Mesendoderm (in vitro differentiated cells): ENCODE measurements around the gene IL20.

Source experiments
- DNase-seq: peaks from one replicate; pipeline ENCODE4 v3.0.0; 2013
- H2AK5ac ChIP-seq: 2 replicates; pipeline ENCODE4 v1.6.1; 2013; ENCODE audit warnings: low read length, inconsistent platforms
- H2BK120ac ChIP-seq: 2 replicates; pipeline ENCODE4 v1.6.1; 2013; ENCODE audit warnings: low read depth, mild to moderate bottlenecking, low read length, moderate library complexity, mixed read lengths
- H2BK15ac ChIP-seq: replicated peaks from 2 replicates; pipeline ENCODE4 v1.6.1; 2013; ENCODE audit warnings: low read depth, mild to moderate bottlenecking, moderate library complexity
- H2BK5ac ChIP-seq: 2 replicates; pipeline ENCODE4 v1.6.1; 2013; ENCODE audit warnings: low read length, inconsistent platforms
- H3K18ac ChIP-seq: 2 replicates; pipeline ENCODE4 v1.6.1; 2013; ENCODE audit warnings: mild to moderate bottlenecking, low read length, mixed read lengths
- H3K23ac ChIP-seq: one replicate; pipeline ENCODE4 v1.6.1; 2013; ENCODE audit warnings: low read length
- H3K27ac ChIP-seq: 2 replicates; pipeline ENCODE4 v1.5.1; 2013; ENCODE audit warnings: low read depth, mild to moderate bottlenecking, inconsistent platforms, low read length, moderate library complexity
- H3K27me3 ChIP-seq: 2 replicates; pipeline ENCODE4 v1.6.1; 2013; ENCODE audit warnings: low read length, control low read depth, mild to moderate bottlenecking, inconsistent platforms; ENCODE audit not compliant: insufficient read depth, poor library complexity
- H3K36me3 ChIP-seq: 2 replicates; pipeline ENCODE4 v1.6.1; 2013; ENCODE audit warnings: low read length, inconsistent platforms; ENCODE audit not compliant: control insufficient read depth, insufficient read depth
- H3K4ac ChIP-seq: one replicate; pipeline ENCODE4 v1.6.1; 2013; ENCODE audit warnings: low read depth, mild to moderate bottlenecking, low read length, moderate library complexity
- H3K4me1 ChIP-seq: 2 replicates; pipeline ENCODE4 v1.6.1; 2013; ENCODE audit warnings: low read depth, low read length, inconsistent platforms; ENCODE audit not compliant: control insufficient read depth
- H3K4me2 ChIP-seq: 2 replicates; pipeline ENCODE4 v1.6.1; 2013; ENCODE audit warnings: low read length
- H3K4me3 ChIP-seq: 2 replicates; pipeline ENCODE4 v1.5.1; 2013; ENCODE audit warnings: mild to moderate bottlenecking, low read length
- H3K56ac ChIP-seq: one replicate; pipeline ENCODE4 v1.6.1; 2013; ENCODE audit warnings: low read length
- H3K79me1 ChIP-seq: 2 replicates; pipeline ENCODE4 v1.6.1; 2013; ENCODE audit warnings: low read length, inconsistent platforms
- H3K79me2 ChIP-seq: 2 replicates; pipeline ENCODE4 v1.6.1; 2013; ENCODE audit warnings: mild to moderate bottlenecking, low read length; ENCODE audit not compliant: control insufficient read depth, insufficient read depth
- H3K9ac ChIP-seq: 2 replicates; pipeline ENCODE4 v1.6.1; 2013; ENCODE audit warnings: low read length, inconsistent platforms
- H4K5ac ChIP-seq: one replicate; pipeline ENCODE4 v1.6.1; 2013; ENCODE audit warnings: low read length
- H4K8ac ChIP-seq: one replicate; pipeline ENCODE4 v1.6.1; 2013; ENCODE audit warnings: low read depth, mild to moderate bottlenecking, control low read depth, low read length, moderate library complexity
- WGBS: extraction: QIAGEN DNeasy Blood & Tissue Kit; methylation state at CpG from one replicate; pipeline ENCODE4 v1.1.7; 2013; ENCODE audit warnings: low lambda C conversion rate, missing lambda C conversion rate; ENCODE audit not compliant: insufficient coverage; ENCODE audit errors: extremely low coverage; 5-methylcytosine and 5-hydroxymethylcytosine counted together

IL20 gene

GRCh38 chr1:206905295-206906164, 40.1 kb downstream of the IL20 start:
- H3K9ac ChIP-seq, result no peak overlapping the region
- no peak overlapping the region for H3K4ac ChIP-seq
- no peak overlapping the region for H3K23ac ChIP-seq
- H3K27ac ChIP-seq, result no peak overlapping the region
- peak; percentile 90 for DNase-seq
- no CpG with 5 or more reads among the region's 4 CpGs for WGBS
- H4K8ac ChIP-seq, result no peak overlapping the region
- H3K18ac ChIP-seq, result no peak overlapping the region
- peaks cover 3% of the 10 kb centered on the region for H3K4me1 ChIP-seq
- no peak overlapping the region for H3K56ac ChIP-seq
- no peak overlapping the region for H2BK5ac ChIP-seq
- H3K79me1 ChIP-seq, result no peaks in the 10 kb centered on the region
- H4K5ac ChIP-seq, result no peak overlapping the region
- H3K4me2 ChIP-seq, result no peak overlapping the region
- no peaks in the 10 kb centered on the region for H3K79me2 ChIP-seq
- H3K36me3 ChIP-seq, result no peaks in the 10 kb centered on the region
- H3K4me3 ChIP-seq, result no peak overlapping the region
- H2BK120ac ChIP-seq, result no peak overlapping the region
- peaks cover 5% of the 10 kb centered on the region for H3K27me3 ChIP-seq
- H2AK5ac ChIP-seq, result no peak overlapping the region
- no peak overlapping the region for H2BK15ac ChIP-seq

- Histone ChIP-seq H4K8ac (no peak overlapping the region), H3K4ac (no peak overlapping the region), H3K36me3 (no peaks in the 10 kb centered on the region), H4K5ac (no peak overlapping the region), H2BK5ac (no peak overlapping the region), H2BK15ac (no peak overlapping the region), H3K4me3 (no peak overlapping the region), H3K79me1 (no peaks in the 10 kb centered on the region), H3K56ac (peak overlapping the region; percentile 44), H3K27me3 (peaks cover 5% of the 10 kb centered on the region), H3K27ac (no peak overlapping the region), H3K23ac (no peak overlapping the region), H3K18ac (no peak overlapping the region), H2BK120ac (no peak overlapping the region), H3K79me2 (no peaks in the 10 kb centered on the region), H3K9ac (no peak overlapping the region), H3K4me2 (no peak overlapping the region), H2AK5ac (no peak overlapping the region), H3K4me1 (peaks cover 3% of the 10 kb centered on the region)
- no CpG with 5 or more reads among the region's 23 CpGs for WGBS
- peak; percentile 67 for DNase-seq
These were observed 42.0 kb downstream of the IL20 start for GRCh38 chr1:206907304-206907991.

- Histone ChIP-seq H2AK5ac (no peak overlapping the region), H4K5ac (no peak overlapping the region), H3K27me3 (peaks cover 5% of the 10 kb centered on the region), H2BK120ac (no peak overlapping the region), H2BK5ac (no peak overlapping the region), H3K4ac (no peak overlapping the region), H3K4me1 (peaks cover 3% of the 10 kb centered on the region), H3K18ac (no peak overlapping the region), H3K4me2 (no peak overlapping the region), H3K56ac (no peak overlapping the region), H3K4me3 (no peak overlapping the region), H3K79me2 (no peaks in the 10 kb centered on the region), H3K36me3 (no peaks in the 10 kb centered on the region), H3K23ac (no peak overlapping the region), H3K27ac (no peak overlapping the region), H4K8ac (no peak overlapping the region), H3K9ac (no peak overlapping the region), H2BK15ac (no peak overlapping the region), H3K79me1 (no peaks in the 10 kb centered on the region)
- DNase-seq, result no peak
- WGBS, result no CpG with 5 or more reads among the region's 10 CpGs
These were observed 42.6 kb downstream of the IL20 start for GRCh38 chr1:206908038-206908437.

GRCh38 chr1:206909161-206909882, 43.9 kb downstream of the IL20 start:
- Histone ChIP-seq H3K27me3 (peaks cover 5% of the 10 kb centered on the region), H3K4me2 (peak overlapping the region; percentile 72), H4K8ac (no peak overlapping the region), H3K36me3 (no peaks in the 10 kb centered on the region), H3K79me1 (no peaks in the 10 kb centered on the region), H4K5ac (no peak overlapping the region), H3K23ac (peak overlapping the region; percentile 80), H3K4me3 (peak overlapping the region; percentile 25), H3K56ac (peak overlapping the region; percentile 64), H3K4me1 (peaks cover 3% of the 10 kb centered on the region), H2BK5ac (no peak overlapping the region), H2BK120ac (no peak overlapping the region), H2AK5ac (no peak overlapping the region), H3K27ac (no peak overlapping the region), H3K4ac (no peak overlapping the region), H3K79me2 (no peaks in the 10 kb centered on the region), H3K18ac (no peak overlapping the region), H3K9ac (peak overlapping the region; percentile 60), H2BK15ac (no peak overlapping the region)
- WGBS, result no CpG with 5 or more reads among the region's 69 CpGs
- DNase-seq, result peak; percentile 59

GRCh38 chr1:206909883-206910318, 44.5 kb downstream of the IL20 start:
- H3K36me3 ChIP-seq, result no peaks in the 10 kb centered on the region
- H3K56ac ChIP-seq, result peak overlapping the region; percentile 63
- H3K23ac ChIP-seq, result no peak overlapping the region
- H3K4me3 ChIP-seq, result peak overlapping the region; percentile 25
- H2BK5ac ChIP-seq, result no peak overlapping the region
- peak overlapping the region; percentile 52 for H3K9ac ChIP-seq
- peak; percentile 34 for DNase-seq
- no peak overlapping the region for H3K27ac ChIP-seq
- no peak overlapping the region for H2AK5ac ChIP-seq
- peak overlapping the region; percentile 72 for H3K4me2 ChIP-seq
- H3K27me3 ChIP-seq, result peaks cover 5% of the 10 kb centered on the region
- no peak overlapping the region for H3K4ac ChIP-seq
- no peak overlapping the region for H2BK120ac ChIP-seq
- H2BK15ac ChIP-seq, result no peak overlapping the region
- no peak overlapping the region for H4K8ac ChIP-seq
- no peaks in the 10 kb centered on the region for H3K79me2 ChIP-seq
- WGBS, result no CpG with 5 or more reads among the region's 14 CpGs
- H3K4me1 ChIP-seq, result peaks cover 3% of the 10 kb centered on the region
- H3K79me1 ChIP-seq, result no peaks in the 10 kb centered on the region
- H4K5ac ChIP-seq, result no peak overlapping the region
- no peak overlapping the region for H3K18ac ChIP-seq
